GM19193 (cell line): ENCODE data around the gene TGIF2.

ENCODE experiments used
- POLR2A ChIP-seq: IDR thresholded peaks from 4 replicates; pipeline ENCODE4 v1.6.1; 2011; ENCODE audit not compliant: insufficient read depth, insufficient read length; ENCODE audit errors: extremely low read depth

TGIF2 gene

DNA sequence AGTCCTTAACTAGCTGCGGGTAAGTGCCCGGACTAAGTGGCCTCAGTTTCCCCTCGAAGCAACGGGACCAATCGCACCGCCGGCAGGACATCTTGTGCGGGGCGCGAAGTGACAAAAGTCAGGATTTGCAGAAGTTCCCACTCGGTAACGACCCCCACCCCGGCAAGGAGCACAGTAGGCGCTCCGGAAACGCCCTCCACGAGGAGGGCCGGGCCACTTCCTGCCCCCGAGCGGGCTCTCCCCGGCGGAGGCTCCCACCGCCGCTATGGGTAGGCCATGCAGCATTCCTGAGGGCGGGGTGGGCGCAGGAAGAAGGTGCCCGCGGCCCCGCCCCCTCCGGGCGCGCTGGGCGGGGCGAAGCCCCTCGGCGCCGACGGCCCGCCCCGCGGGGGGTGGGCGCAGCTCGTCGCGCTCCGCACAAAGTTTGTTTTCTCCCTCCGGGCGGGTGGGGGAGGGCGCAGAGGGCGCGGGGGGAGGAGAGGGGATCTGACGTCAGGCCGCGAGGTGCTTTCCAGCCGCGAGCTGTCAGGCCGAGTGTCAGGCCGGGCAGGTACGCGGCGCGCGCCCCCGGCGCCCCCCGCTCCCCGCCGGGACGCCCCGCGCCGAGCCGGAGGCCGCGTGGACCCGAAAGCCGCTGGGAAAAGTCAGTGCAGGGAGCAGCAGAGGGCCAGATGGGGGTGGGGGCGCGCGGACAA is at the start of gene TGIF2:
TSS of gene TGIF2 (plus strand) at position 495 of the 695 bp plus-strand sequence. CDS start 5,178 bp downstream, outside the sequence.
- TF ChIP-seq POLR2A: peak; percentile 78

DNA sequence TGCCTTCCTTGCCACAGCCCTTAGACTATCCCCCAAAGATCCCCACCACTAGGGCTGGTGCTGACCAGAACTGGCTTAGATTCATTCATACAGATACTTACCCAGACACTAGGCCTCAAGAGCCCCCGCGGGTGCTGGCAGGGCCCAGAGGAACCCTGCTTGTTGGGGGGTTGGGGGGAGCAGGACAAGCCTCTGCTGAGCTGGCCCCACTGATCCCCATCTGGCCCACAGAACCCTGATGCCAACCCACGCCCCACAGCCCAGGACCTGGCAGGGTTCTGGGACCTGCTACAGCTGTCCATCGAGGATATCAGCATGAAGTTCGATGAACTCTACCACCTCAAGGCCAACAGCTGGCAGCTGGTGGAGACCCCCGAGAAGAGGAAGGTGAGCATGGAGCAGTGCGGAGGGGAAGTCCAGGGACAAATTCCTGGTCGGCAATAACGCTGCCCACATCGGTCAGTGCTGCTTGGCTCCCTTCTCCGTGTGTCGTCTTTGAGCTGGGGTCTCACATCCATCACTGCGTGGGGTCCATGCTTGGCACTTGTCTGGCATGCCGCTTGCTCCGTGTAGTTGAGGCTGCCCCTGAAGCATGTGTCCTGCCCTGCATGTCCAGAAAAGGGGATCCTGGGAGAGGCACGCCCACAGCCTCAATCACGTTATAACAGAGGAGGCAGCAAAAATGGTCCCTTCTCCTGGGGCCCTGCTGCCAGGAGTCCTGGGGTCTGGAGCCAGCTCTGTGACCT is 47.6 kb upstream of the TGIF2 start:
- no peak for TF ChIP-seq POLR2A

DNA sequence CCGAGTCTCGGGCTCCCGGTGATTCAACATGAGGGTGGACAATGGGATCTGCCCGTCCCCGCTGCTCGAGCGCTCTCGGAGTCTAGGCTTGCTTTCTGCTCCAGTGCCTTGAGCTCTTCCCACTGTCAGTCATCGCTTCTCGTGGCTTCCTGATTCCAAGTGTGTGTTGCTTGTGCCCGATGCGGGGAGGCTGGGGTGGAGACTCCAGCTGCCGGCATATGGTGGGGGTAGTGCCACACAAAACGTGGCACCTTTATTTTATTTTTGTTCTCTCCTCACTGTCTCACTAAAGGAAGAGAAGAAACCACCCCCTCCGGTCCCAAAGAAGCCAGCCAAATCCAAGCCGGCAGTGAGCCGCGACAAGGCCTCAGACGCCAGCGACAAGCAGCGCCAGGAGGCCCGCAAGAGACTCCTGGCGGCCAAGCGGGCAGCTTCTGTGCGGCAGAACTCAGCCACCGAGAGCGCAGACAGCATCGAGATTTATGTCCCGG is 46.8 kb upstream of the TGIF2 start:
- no peak for TF ChIP-seq POLR2A

DNA sequence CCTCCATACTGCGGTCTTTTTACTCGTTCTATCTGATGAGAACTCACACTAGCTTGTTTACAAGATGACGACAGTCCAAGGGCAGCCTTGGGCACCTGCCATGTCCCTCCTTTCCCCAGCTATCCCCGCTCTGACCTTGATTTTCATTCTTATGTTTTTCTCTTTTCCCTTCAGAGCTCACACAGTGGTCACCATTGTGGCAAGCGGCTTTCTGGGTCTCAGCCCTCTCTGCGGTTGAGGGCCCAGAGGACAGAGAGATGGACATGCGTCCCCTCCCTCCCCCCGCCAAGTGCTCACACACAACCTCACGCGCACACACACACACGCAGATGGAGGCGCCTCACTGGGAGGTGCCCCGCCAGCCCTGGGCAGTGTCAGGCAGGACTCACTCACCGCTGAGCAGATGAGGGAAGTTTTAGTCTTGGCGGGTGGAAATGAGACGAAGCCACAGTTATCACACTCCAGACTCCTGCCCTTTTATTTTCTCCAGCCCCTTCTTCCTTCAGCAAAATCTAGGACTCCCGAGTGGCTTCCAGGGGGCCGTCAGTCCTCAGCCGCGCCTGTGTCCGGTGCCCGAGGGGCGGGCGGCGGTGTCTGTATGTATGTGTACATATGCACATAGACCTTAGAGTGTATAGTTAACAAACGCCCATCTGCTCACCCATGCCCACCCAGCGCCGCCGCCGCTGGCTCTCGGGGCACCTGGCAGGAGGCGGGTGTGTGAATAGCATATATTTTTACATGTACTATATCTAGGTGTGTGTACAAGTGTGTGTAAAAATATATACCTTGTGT is 45.9 kb upstream of the TGIF2 start:
- TF ChIP-seq POLR2A: no peak

DNA sequence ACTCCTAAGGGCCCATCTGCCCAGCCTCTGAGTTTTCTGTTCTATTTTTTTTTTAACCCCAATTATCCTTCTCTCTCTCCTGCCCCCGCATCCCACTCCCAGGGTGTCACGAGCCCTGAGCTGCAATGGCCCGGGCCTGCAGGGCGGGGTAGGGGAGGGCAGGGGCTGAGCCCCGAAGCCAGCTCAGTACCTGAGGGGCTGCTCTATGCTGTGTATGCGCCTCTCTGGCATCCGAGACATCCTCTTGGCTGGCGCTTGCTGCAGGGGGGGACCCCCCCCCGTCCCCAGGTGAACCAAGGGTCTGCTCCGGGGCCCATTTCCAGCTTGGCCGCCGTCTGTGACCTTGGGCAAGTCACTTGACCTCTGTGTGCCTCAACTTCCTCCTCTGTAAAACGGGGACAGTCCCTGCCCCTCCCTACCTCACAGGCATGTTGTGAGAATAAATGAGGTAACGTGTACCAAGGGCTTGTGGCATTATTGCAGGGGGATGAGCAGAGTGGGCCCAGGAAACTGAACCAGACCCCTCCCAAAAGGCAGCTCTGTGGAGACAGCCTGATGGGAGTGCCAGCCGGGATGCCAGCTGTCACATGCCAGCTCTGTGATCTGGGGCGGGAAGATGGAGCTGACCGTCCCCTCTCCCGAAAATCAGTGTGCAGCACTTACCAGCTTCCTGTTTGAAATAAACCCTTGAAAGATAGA is 45.1 kb upstream of the TGIF2 start:
- no peak for TF ChIP-seq POLR2A

DNA sequence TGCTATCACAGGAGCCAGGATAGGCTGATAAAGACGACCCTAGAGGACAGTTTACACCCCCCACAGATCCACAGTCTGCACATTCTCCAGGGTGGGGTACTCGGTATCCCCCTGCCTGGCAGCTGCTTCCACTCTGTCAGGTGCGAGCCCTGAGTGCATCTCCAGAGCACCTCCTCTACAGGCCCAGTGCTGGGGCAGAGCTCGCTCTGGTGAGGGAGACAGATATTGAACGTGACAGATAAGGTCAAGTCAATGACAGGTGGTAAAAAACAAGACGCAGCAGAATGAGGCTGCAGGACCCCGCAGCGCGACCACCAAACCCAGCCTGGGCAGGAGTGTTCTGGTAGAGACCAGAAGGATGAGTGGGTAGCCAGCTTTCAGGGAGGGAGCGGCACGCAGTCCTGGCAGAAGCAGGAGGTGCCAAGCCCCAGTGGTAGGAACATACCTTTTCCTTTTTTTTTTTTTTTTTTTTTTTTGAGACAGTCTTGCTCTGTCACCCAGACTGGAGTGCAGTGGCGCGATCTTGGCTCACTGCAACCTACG is 44.5 kb upstream of the TGIF2 start:
- no peak for TF ChIP-seq POLR2A

DNA sequence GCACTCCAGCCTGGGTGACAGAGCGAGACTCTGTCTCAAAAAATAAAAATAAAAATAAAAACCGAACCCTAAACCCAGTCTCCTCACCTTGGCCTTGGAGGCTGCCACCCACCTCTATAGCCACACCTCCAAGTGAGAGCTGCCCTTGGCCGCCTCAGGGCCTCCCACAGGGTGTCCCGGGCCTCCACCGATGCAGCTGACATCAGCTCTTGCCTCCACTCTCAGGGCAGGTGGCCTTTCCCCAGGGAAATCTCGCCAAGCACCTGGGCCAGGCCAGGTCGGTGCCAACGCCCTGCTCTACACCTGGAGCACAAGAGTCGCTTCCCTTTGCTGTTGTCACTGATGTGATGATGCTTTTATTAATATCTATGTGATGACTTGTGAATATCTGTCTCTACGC is 41.0 kb upstream of the TGIF2 start:
- TF ChIP-seq POLR2A: no peak

DNA sequence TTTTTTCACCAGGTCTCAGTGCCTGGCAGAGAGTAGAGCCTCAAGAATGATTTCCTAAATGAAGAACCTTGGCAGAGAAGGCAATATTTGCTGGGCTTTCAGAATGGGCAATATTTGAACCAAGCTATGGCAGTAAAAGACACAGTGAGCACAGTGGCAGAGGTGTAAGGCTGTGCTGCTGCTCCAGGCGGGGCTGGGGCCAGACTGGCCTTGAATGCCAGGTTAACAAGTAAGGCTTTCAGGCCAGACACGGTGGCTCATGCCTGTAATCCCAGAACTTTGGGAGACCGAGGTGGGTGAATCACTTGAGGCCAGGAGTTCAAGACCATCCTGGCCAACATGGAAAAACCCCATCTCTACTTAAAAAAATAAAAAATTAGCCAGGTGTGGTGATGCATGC is 40.6 kb upstream of the TGIF2 start:
- no peak for TF ChIP-seq POLR2A

DNA sequence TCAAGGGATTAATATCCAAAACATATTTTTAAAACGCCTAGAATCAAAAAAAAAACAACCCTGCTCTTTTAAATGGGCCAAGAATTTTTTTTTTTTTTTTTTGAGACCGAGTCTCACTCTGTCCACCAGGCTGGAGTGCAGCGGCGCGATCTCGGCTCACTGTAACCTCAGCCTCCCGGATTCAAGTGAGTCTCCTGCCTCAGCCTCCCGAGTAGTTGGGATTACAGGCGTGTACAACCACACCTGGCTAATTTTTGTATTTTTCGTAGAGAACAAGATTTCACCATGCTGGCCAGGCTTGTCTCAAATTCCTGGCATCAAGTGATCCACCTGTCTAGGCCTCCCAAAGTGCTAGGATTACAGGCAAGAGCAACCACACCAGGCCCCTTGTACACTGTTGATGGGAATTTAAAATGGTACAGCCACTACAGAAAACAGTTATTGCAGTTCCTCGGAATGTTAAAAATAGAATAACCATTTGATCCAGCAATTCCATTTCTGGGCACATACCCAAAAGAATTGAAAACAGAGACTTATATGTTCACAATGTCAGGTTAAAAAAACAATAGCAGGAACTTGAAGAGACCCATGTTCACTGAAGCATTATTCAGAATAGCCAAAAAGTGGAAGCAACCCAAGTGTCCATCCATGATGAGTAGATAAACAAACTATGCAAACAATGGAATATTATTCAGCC is 35.2 kb upstream of the TGIF2 start:
- no peak for TF ChIP-seq POLR2A

DNA sequence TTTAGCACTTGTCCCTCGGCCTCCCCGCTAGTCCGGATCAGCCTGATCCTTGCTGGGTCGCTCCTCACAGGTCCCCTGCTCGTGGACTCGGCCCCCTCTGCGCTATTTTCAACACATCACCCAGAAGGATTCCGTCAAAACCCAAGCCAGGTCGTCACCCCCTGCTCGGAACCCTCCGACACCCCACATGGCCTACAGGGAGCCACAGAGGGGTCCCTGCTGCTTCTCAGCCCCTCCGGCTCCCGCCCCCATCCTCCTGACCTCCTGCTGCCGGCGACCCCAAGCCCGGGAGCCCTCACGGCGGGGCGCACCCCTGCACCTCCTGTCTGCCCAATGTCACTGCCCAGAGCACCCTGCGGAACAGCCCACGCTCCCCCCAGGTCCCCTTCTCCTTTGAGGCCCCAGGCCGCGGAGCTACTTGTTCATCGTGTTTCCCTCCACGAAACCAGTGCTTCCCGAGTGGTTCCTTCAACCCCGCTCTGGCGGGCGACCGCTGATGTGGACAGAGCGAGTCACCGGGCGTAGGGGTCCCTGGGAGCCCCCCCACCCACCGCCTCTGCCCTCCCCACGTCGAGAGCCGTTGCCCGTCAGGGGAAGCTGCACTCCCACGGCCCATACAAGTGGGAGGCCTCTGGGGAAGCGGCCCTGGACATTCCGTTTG is 32.7 kb upstream of the TGIF2 start:
- no peak for TF ChIP-seq POLR2A

DNA sequence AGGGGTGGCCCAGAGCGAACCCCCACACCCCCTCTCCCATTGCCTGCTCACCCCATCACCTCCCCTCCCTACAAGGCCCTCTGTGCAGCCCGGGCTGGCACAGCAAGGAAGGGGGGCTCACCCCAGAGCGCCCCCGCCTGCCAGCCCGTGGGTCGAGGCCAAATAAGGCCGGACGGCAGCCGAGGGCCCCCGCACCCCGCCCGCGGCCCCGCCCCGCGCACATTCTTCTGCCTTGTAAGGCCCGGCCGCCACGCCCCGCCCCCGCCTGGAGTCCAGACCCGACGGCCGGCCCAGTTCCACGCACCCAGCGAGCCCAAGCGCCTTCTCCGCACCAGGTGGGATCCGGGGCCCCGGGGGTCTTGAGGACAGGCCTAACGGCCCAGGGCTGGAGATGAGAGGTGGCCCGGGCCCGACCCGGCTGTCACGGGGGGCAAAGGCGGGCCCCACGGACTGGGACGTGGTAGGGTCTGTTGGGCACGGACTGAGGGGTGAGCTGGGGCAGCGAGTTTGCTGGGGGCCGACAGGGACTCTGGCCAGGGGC is 32.1 kb upstream of the TGIF2 start, which contains the start of gene MYL9:
TSS of gene MYL9 (plus strand) at position 293 of the 541 bp plus-strand sequence. CDS start 3,366 bp downstream, outside the sequence.
- TF ChIP-seq POLR2A: no peak

DNA sequence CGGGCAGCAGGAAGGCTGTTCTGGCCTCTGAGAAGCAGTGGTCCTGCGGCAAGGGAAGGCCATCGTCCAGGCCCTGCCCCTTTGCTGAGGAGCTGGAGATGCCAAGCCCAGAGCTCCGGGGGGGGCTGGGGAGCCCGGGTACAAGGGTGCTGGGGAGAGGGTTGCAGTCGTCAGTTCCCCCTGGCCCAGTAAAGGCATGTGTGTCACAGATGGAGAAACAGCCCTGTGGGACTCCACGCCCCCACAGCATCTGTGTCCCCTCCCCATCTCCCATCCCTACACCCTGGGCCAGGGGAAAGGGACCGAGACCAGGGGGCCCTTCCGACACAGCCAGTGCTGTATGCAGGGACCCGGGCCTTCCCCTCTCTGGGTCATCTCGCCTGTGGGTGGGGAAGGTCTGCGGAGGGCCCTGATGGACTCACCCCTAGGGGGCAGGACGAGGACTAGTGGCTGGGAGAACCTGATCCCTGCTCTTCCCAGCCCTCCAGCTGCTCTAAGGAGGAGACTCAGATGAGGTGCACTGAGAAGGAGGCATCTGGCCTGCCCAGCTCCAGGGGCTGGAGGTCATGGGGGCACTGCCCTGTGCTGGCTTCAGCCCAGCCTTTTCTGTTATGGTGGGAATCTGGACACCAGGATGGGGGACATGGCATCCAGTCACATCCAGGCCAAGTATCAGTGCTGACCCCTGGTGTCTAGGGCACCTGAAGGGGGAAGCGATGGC is 31.5 kb upstream of the TGIF2 start:
- TF ChIP-seq POLR2A: no peak

DNA sequence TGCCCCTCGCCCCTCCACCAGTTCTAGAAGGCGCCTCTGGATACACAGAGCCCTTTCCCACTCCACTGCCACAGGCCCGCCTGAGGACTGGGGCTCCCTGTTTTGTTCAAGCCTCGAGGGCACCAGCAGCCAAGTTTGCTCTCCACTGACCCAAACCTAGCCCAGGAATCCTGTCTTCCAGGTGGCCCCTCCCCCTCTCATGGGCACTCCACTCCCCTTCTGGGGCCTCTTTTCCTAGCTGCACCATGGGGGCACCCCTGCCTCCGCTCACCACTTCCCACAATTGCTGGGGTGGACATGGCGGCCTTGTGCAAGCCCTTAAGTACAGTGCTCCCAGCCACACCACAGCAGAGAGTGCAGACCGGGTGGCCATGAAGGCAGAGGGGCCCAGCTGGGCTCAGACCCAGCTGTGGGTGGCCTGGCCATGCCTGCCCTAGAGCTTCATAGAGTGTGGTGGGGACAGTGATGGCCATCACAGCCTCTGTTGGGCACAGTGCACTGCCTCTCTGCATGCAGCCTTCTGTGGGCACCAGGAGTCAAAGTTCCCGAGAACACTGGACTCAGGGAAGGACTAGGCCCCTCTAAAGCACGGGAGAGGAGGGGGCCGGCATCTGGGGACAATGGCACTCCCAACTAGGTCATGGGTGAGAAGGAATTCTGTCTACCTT is 30.7 kb upstream of the TGIF2 start:
- TF ChIP-seq POLR2A: no peak
